Fibroblast of lung (primary cell): ENCODE results near the gene RNASE7. TPM values are rescaled to one million over a fixed set of nuclear protein-coding genes. Genes with fewer than 3 reads are reported as not detected.

Experiments used
- DNase-seq, 2 donors: peaks; one replicate each; pipeline versions ENCODE4 v3.0.0 to v3.0.0-alpha.2; 2010; ENCODE audit warnings: low read depth in 2 of 2
- H2AFZ ChIP-seq: 2 replicates; pipeline ENCODE4 v1.5.1; 2012; ENCODE audit warnings: low read length, control low read depth, inconsistent platforms
- H3K27ac ChIP-seq: 2 replicates; pipeline ENCODE4 v1.5.1; 2011; ENCODE audit warnings: low read length, control low read depth; ENCODE audit not compliant: insufficient read depth
- H3K27me3 ChIP-seq: 2 replicates; pipeline ENCODE4 v1.5.1; 2011; ENCODE audit warnings: mild to moderate bottlenecking, low read length; ENCODE audit not compliant: control insufficient read depth, insufficient read depth
- H3K36me3 ChIP-seq: 2 replicates; pipeline ENCODE4 v1.5.1; 2011; ENCODE audit warnings: low read length; ENCODE audit not compliant: control insufficient read depth, insufficient read depth
- H3K4me1 ChIP-seq: 2 replicates; pipeline ENCODE4 v1.5.1; 2011; ENCODE audit warnings: low read length; ENCODE audit not compliant: control insufficient read depth, insufficient read depth; ENCODE audit errors: extremely low read depth
- H3K4me2 ChIP-seq: 2 replicates; pipeline ENCODE4 v1.5.1; 2011; ENCODE audit warnings: low read length, control low read depth; ENCODE audit not compliant: insufficient read depth; ENCODE audit errors: extremely low read depth
- H3K4me3 ChIP-seq, 4 experiments: fragments of 200-600 bp in 1 of 4; sonication (generic) in 1 of 4; replicated peaks in 1 of 4; 2 replicates each; pipeline ENCODE4 v1.5.1; 2011 to 2016; ENCODE audit warnings: low read length in 4 of 4, low read depth in 3 of 4, mild to moderate bottlenecking in 3 of 4, control low read depth in 2 of 4, inconsistent platforms in 1 of 4, mixed read lengths in 1 of 4; ENCODE audit not compliant: insufficient read depth in 1 of 4; ENCODE audit errors: control extremely low read depth in 1 of 4
- H3K79me2 ChIP-seq: 2 replicates; pipeline ENCODE4 v1.5.1; 2012; ENCODE audit warnings: mild to moderate bottlenecking, low read length, inconsistent platforms; ENCODE audit not compliant: control insufficient read depth, insufficient read depth
- H3K9ac ChIP-seq: 2 replicates; pipeline ENCODE4 v1.5.1; 2011; ENCODE audit warnings: mild to moderate bottlenecking, low read length, control low read depth; ENCODE audit not compliant: insufficient read depth
- H3K9me3 ChIP-seq: 2 replicates; pipeline ENCODE4 v1.5.1; 2012; ENCODE audit warnings: low read depth, low read length; ENCODE audit not compliant: control insufficient read depth, insufficient read depth
- H4K20me1 ChIP-seq: 2 replicates; pipeline ENCODE4 v1.5.1; 2011; ENCODE audit warnings: low read length; ENCODE audit not compliant: control insufficient read depth, insufficient read depth; ENCODE audit errors: extremely low read depth
- CTCF ChIP-seq, 2 donors: IDR thresholded peaks in 1 of 2; conservative IDR thresholded peaks in 1 of 2; 1 replicate in 1 of 2; 2 replicates in 1 of 2; pipeline ENCODE4 v1.5.1; 2011 to 2012; ENCODE audit warnings: low read length in 2 of 2, control low read depth in 1 of 2, inconsistent platforms in 1 of 2, low read depth in 1 of 2, mild to moderate bottlenecking in 1 of 2
- EZH2 ChIP-seq: IDR thresholded peaks from 2 replicates; pipeline ENCODE4 v1.5.1; 2012; ENCODE audit warnings: low read length, control low read depth, mild to moderate bottlenecking; ENCODE audit errors: missing control alignments
- polyA plus RNA-seq, 2 donors: library from polyadenylated mRNA; depleted of rRNA in 1 of 2; stranded (reverse) in 1 of 2; unstranded in 1 of 2; fragments of >200 nt; gene quantifications; 2 replicates each; pipeline ENCODE4 v1.2.1, GENCODE V29; 2011 to 2012; ENCODE audit warnings: missing spikeins in 1 of 2
- total RNA-seq: library from RNA; depleted of rRNA; stranded (reverse); fragments of >200 nt; gene quantifications from 2 replicates; pipeline ENCODE4 v1.2.1, GENCODE V29; 2014

The RNASE7 gene
- total and polyA plus RNA-seq, 2 donors (not counting 1 experiment from before 2014, with no cell fraction given): not detected

DNA sequence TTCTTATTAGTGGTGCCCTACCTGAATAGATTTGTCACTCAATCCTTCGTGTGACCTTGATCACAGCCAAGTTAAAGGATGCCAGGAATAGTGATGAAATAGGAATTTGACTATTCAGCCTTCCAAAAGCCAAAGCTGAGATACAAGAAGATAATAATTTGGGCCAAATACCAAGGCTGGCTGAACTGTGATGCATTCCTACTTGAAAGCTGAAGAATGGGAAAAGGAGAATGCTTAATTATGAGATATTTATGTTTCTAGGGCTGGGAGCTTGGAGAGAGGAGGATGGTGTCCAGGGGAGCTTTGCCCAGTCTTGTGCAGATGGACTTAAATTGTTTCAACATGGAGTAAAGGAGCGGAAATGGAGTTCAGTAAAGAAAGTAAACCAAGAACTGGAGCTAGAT lies 5.2 kb downstream of the RNASE7 start:
- Histone ChIP-seq H3K36me3 (no peaks in the 10 kb centered on the region), H3K4me3 (no peak overlapping the region), H3K79me2 (no peaks in the 10 kb centered on the region), H3K9ac (no peak overlapping the region), H3K4me1 (no peaks in the 10 kb centered on the region), H3K27ac (no peak overlapping the region), H2AFZ (no peak overlapping the region), H3K27me3 (peaks cover 8% of the 10 kb centered on the region), H3K9me3 (no peaks in the 10 kb centered on the region), H3K4me2 (no peak overlapping the region), H4K20me1 (no peaks in the 10 kb centered on the region)
- TF ChIP-seq EZH2: no peak
- no peak for TF ChIP-seq CTCF (conservative IDR thresholded peaks at IDR 0.05 in 1 of 2, IDR thresholded peaks at IDR 0.05 in 1 of 2; ENCODE audit: low read depth in 1 of 2, low read length in 2 of 2)
- peak in 1 of 2 donors; percentile 71 for DNase-seq

GRCh38 chr14:21048638-21049037 lies 6.5 kb downstream of the RNASE7 start:
- DNase-seq: peak in 1 of 2 donors; percentile 50
- H3K36me3 ChIP-seq: no peaks in the 10 kb centered on the region
- TF ChIP-seq CTCF (conservative IDR thresholded peaks at IDR 0.05 in 1 of 2, IDR thresholded peaks at IDR 0.05 in 1 of 2; ENCODE audit: low read depth in 1 of 2, low read length in 2 of 2): no peak
- no peak for TF ChIP-seq EZH2

GRCh38 chr14:21049271-21049673 lies 7.1 kb downstream of the RNASE7 start:
- no peak overlapping the region for H3K9ac ChIP-seq
- H3K79me2 ChIP-seq: no peaks in the 10 kb centered on the region
- TF ChIP-seq CTCF (conservative IDR thresholded peaks at IDR 0.05 in 1 of 2, IDR thresholded peaks at IDR 0.05 in 1 of 2; ENCODE audit: low read depth in 1 of 2, low read length in 2 of 2): no peak
- no peak for TF ChIP-seq EZH2
- peak; percentile 10 to 76 for DNase-seq
- H3K4me2 ChIP-seq: no peak overlapping the region
- H3K36me3 ChIP-seq: no peaks in the 10 kb centered on the region
- no peaks in the 10 kb centered on the region for H4K20me1 ChIP-seq
- H2AFZ ChIP-seq: no peak overlapping the region
- H3K4me3 ChIP-seq: no peak overlapping the region
- H3K9me3 ChIP-seq: no peaks in the 10 kb centered on the region
- H3K27me3 ChIP-seq: peaks cover 3% of the 10 kb centered on the region
- no peak overlapping the region for H3K27ac ChIP-seq
- H3K4me1 ChIP-seq: no peaks in the 10 kb centered on the region

More at GRCh38 chr14:21048638-21049037, 6.5 kb downstream of the RNASE7 start:
- no peak overlapping the region for H3K27ac ChIP-seq
- H2AFZ ChIP-seq: no peak overlapping the region
- peaks cover 8% of the 10 kb centered on the region for H3K27me3 ChIP-seq
- H3K9me3 ChIP-seq: no peaks in the 10 kb centered on the region
- no peaks in the 10 kb centered on the region for H3K4me1 ChIP-seq
- H3K9ac ChIP-seq: no peak overlapping the region
- no peaks in the 10 kb centered on the region for H4K20me1 ChIP-seq
- H3K4me3 ChIP-seq: no peak overlapping the region
- H3K4me2 ChIP-seq: no peak overlapping the region
- no peaks in the 10 kb centered on the region for H3K79me2 ChIP-seq
